OCI-LY1 (cell line): Measurements from ENCODE around the gene TNFRSF6B.

ENCODE experiments used
- H2AFZ ChIP-seq: fragments of 200-600 bp; sonication (generic), shearing (Covaris generic); 2 replicates; pipeline ENCODE4 v1.6.0; 2014; ENCODE audit warnings: antibody characterized with exemption, mild to moderate bottlenecking, low read length
- H3F3A ChIP-seq: fragments of 200-600 bp; sonication (generic), shearing (Covaris generic); 2 replicates; pipeline ENCODE4 v1.6.0; 2014; ENCODE audit warnings: mild to moderate bottlenecking, antibody characterized with exemption, low read length, moderate library complexity; ENCODE audit not compliant: insufficient read depth
- H3K27ac ChIP-seq: fragments of 200-600 bp; sonication (generic); 2 replicates; pipeline ENCODE4 v1.5.1; 2014; ENCODE audit warnings: low read length, mixed run types, mild to moderate bottlenecking, low read depth; ENCODE audit not compliant: poor library complexity, severe bottlenecking
- H3K27me3 ChIP-seq: fragments of 200-600 bp; sonication (generic); 2 replicates; pipeline ENCODE4 v1.6.0; 2014; ENCODE audit warnings: antibody characterized with exemption, mild to moderate bottlenecking, low read length, moderate library complexity; ENCODE audit not compliant: insufficient read depth
- H3K36me3 ChIP-seq: fragments of 200-600 bp; sonication (generic); 2 replicates; pipeline ENCODE4 v1.6.1; 2014; ENCODE audit warnings: mild to moderate bottlenecking, antibody characterized with exemption, low read length, moderate library complexity, mixed read lengths; ENCODE audit not compliant: insufficient read depth
- H3K4me1 ChIP-seq: fragments of 200-600 bp; sonication (generic); 2 replicates; pipeline ENCODE4 v1.5.1; 2014; ENCODE audit warnings: mild to moderate bottlenecking, low read length, moderate library complexity; ENCODE audit not compliant: insufficient read depth, severe bottlenecking
- H3K4me2 ChIP-seq: fragments of 200-600 bp; sonication (generic), shearing (Covaris generic); 2 replicates; pipeline ENCODE4 v1.6.1; 2014; ENCODE audit warnings: low read length
- H3K4me3 ChIP-seq: fragments of 200-600 bp; sonication (generic); 2 replicates; pipeline ENCODE4 v1.5.1; 2014; ENCODE audit warnings: low read length, low read depth, mild to moderate bottlenecking, mixed read lengths; ENCODE audit not compliant: poor library complexity, severe bottlenecking
- H3K79me2 ChIP-seq: fragments of 200-600 bp; shearing (Covaris generic); 2 replicates; pipeline ENCODE4 v1.6.1; 2016; ENCODE audit warnings: mixed run types, low read length, mixed read lengths; ENCODE audit not compliant: insufficient read depth
- H3K9ac ChIP-seq: fragments of 200-600 bp; sonication (generic), shearing (Covaris generic); 2 replicates; pipeline ENCODE4 v1.6.1; 2014; ENCODE audit warnings: mild to moderate bottlenecking, low read length, mixed read lengths
- H3K9me2 ChIP-seq: fragments of 200-600 bp; sonication (generic), shearing (Covaris generic); 2 replicates; pipeline ENCODE4 v1.6.1; 2014; ENCODE audit warnings: low read depth, mild to moderate bottlenecking, low read length, mixed read lengths
- H3K9me3 ChIP-seq: fragments of 200-600 bp; shearing (Covaris generic); 2 replicates; pipeline ENCODE4 v1.6.1; 2014; ENCODE audit warnings: low read length, mixed read lengths
- H4K20me1 ChIP-seq: fragments of 200-600 bp; sonication (generic), shearing (Covaris generic); 2 replicates; pipeline ENCODE4 v1.6.0; 2016; ENCODE audit warnings: mild to moderate bottlenecking, low read length; ENCODE audit not compliant: insufficient read depth
- CTCF ChIP-seq: fragments of 200-600 bp; sonication (generic), shearing (Covaris generic); IDR thresholded peaks from 2 replicates; pipeline ENCODE4 v1.5.1; 2017; ENCODE audit warnings: mild to moderate bottlenecking, antibody characterized with exemption, low read length, moderate library complexity, mixed read lengths
- EZH2 ChIP-seq: fragments of 200-600 bp; sonication (generic), shearing (Covaris generic); IDR thresholded peaks from 2 replicates; pipeline ENCODE4 v1.8.0; 2017; ENCODE audit warnings: borderline replicate concordance, mixed run types, mild to moderate bottlenecking, antibody characterized with exemption, low read length, moderate library complexity, mixed read lengths

Gene TNFRSF6B

GRCh38 chr20:63694584-63695423, 1.6 kb upstream of the TNFRSF6B start:
- H3K4me1 ChIP-seq = no peaks in the 10 kb centered on the region
- no peak overlapping the region for H2AFZ ChIP-seq
- H3K27me3 ChIP-seq = no peaks in the 10 kb centered on the region; the same call in 1 of the 2 replicates
- TF ChIP-seq CTCF = no peak
- TF ChIP-seq EZH2 = no peak
- no peak overlapping the region for H3K4me2 ChIP-seq
- H3K4me3 ChIP-seq = no peak overlapping the region
- no peak overlapping the region for H3K27ac ChIP-seq
- no peak overlapping the region for H3K9ac ChIP-seq
- H4K20me1 ChIP-seq = no peaks in the 10 kb centered on the region
- no peaks in the 10 kb centered on the region for H3F3A ChIP-seq
- no peaks in the 10 kb centered on the region; the same call in 1 of the 2 replicates for H3K36me3 ChIP-seq
- no peaks in the 10 kb centered on the region for H3K9me3 ChIP-seq
- no peaks in the 10 kb centered on the region for H3K79me2 ChIP-seq
- H3K9me2 ChIP-seq = no peaks in the 10 kb centered on the region

- no peak overlapping the region for H3K9ac ChIP-seq
- H3K27me3 ChIP-seq = no peaks in the 10 kb centered on the region
- no peaks in the 10 kb centered on the region for H4K20me1 ChIP-seq
- H3K79me2 ChIP-seq = no peaks in the 10 kb centered on the region
- TF ChIP-seq EZH2 (no peak), CTCF (no peak)
- no peaks in the 10 kb centered on the region for H3K4me1 ChIP-seq
- no peaks in the 10 kb centered on the region; the same call in 1 of the 2 replicates for H3K36me3 ChIP-seq
- H3K9me2 ChIP-seq = no peaks in the 10 kb centered on the region
- H2AFZ ChIP-seq = no peak overlapping the region
- no peaks in the 10 kb centered on the region for H3K9me3 ChIP-seq
- H3F3A ChIP-seq = no peaks in the 10 kb centered on the region
- no peak overlapping the region for H3K4me3 ChIP-seq
- H3K27ac ChIP-seq = no peak overlapping the region
- no peak overlapping the region for H3K4me2 ChIP-seq
Observed at GRCh38 chr20:63695424-63696305, 787 bp upstream of the TNFRSF6B start.

- Histone ChIP-seq H3K9ac (no peak overlapping the region), H3K27me3 (no peaks in the 10 kb centered on the region), H4K20me1 (no peaks in the 10 kb centered on the region), H3K4me3 (no peak overlapping the region), H3K79me2 (no peaks in the 10 kb centered on the region), H3K4me1 (no peaks in the 10 kb centered on the region), H3F3A (no peaks in the 10 kb centered on the region), H3K36me3 (no peaks in the 10 kb centered on the region; the same call in 1 of the 2 replicates), H3K4me2 (no peak overlapping the region), H3K27ac (no peak overlapping the region), H3K9me3 (no peaks in the 10 kb centered on the region), H3K9me2 (no peaks in the 10 kb centered on the region), H2AFZ (no peak overlapping the region)
- no peak for TF ChIP-seq CTCF
- no peak for TF ChIP-seq EZH2
Observed at GRCh38 chr20:63696306-63696627, 185 bp upstream of the TNFRSF6B start.
